Hypothalamus (tissue), 51 donors: Measurements from ENCODE around the gene HSDL1.
A peak's percentile ranks its signal among the peaks of the same experiment; 100 is the strongest.

Experiments
- DNase-seq, 51 donors: peaks; one replicate each; lab custom pipeline; 2025; lab: John Stamatoyannopoulos, UW

HSDL1 gene

GRCh38 chr16:84144859-84145639 lies at the start of gene HSDL1, which contains the start of gene DNAAF1:
HSDL1 (minus strand) TSS chr16:84145177; CDS start chr16:84131321, 13,856 bp downstream.
DNAAF1 (plus strand) TSS chr16:84145308; CDS start chr16:84145441, 133 bp downstream.
- peak; percentile 20 to 96 (median 85) for DNase-seq

GRCh38 chr16:84194018-84194417 lies 49.0 kb upstream of the HSDL1 start:
- peak in 1 of 51 donors; percentile 42 for DNase-seq

- no peak for DNase-seq
Observed at GRCh38 chr16:84193480-84193879, 48.5 kb upstream of the HSDL1 start.

- DNase-seq = no peak
Observed at GRCh38 chr16:84191466-84191865, 46.5 kb upstream of the HSDL1 start.

- DNase-seq = no peak
Observed at GRCh38 chr16:84190731-84191388, 45.9 kb upstream of the HSDL1 start, which contains the start of gene ADAD2. ADAD2 (plus strand) TSS chr16:84191157; CDS start chr16:84191231, 74 bp downstream.

GRCh38 chr16:84186685-84187437 lies 41.9 kb upstream of the HSDL1 start, which contains the start of gene TAF1C:
TAF1C (minus strand) TSS chr16:84187057; CDS start chr16:84184988, 2,069 bp downstream.
- peak; percentile 26 to 92 (median 82) for DNase-seq

GRCh38 chr16:84184775-84185174 lies 39.8 kb upstream of the HSDL1 start:
- DNase-seq = no peak

- DNase-seq = peak in 6 of 51 donors; percentile 10 to 39 (median 15)
Observed at GRCh38 chr16:84183911-84184591, 39.1 kb upstream of the HSDL1 start.

GRCh38 chr16:84183572-84183875 lies 38.5 kb upstream of the HSDL1 start:
- DNase-seq = no peak

- DNase-seq = no peak
Observed at GRCh38 chr16:84182680-84183571, 37.9 kb upstream of the HSDL1 start.

- DNase-seq = no peak
Observed at GRCh38 chr16:84182104-84182503, 37.1 kb upstream of the HSDL1 start.

GRCh38 chr16:84181144-84181915 lies 36.4 kb upstream of the HSDL1 start:
- DNase-seq = no peak

GRCh38 chr16:84180519-84181140 lies 35.7 kb upstream of the HSDL1 start:
- no peak for DNase-seq

GRCh38 chr16:84179612-84180320 lies 34.8 kb upstream of the HSDL1 start:
- no peak for DNase-seq

- DNase-seq = no peak
Observed at GRCh38 chr16:84178892-84179611, 34.1 kb upstream of the HSDL1 start.

- DNase-seq = peak in 1 of 51 donors; percentile 42
Observed at GRCh38 chr16:84178146-84178765, 33.3 kb upstream of the HSDL1 start.

GRCh38 chr16:84177741-84178073 lies 32.7 kb upstream of the HSDL1 start:
- DNase-seq = peak in 1 of 51 donors; percentile 43
